Endothelial cell of umbilical vein (primary cell): Measurements from ENCODE around the gene SLC35F5. TPM values are rescaled to one million over a fixed set of nuclear protein-coding genes. Genes with fewer than 3 reads are reported as not detected.

Experiments
- BruUV-seq: library from RNA; stranded (reverse); fragments of 400-500 nt; replicated peaks from 2 replicates; lab custom pipeline; 2021; lab: Mats Ljungman, UMichigan
- CTCF ChIA-PET: fragments of 300-600, 350-600 bp; sonication (Branson Sonifier 250); formaldehyde crosslinking; loops from one replicate; lab custom pipeline; 2021; ENCODE audit warnings: antibody characterized with exemption, inconsistent platforms; lab: Charles Lee
- POLR2A ChIA-PET: fragments of 300-600, 350-600 bp; sonication (Branson Sonifier 250); formaldehyde crosslinking; loops from one replicate; lab custom pipeline; 2021; ENCODE audit warnings: antibody characterized with exemption, inconsistent platforms; lab: Charles Lee
- DNase-seq: peaks from one replicate; pipeline ENCODE4 v3.0.0-alpha.2; 2011; ENCODE audit warnings: low read depth, low spot score
- FAIRE-seq: peaks from 2 replicates; lab custom pipeline; 2011; peaks lifted over from hg19 to GRCh38; lab: Jason Lieb, UNC
- H2AFZ ChIP-seq: 2 replicates; pipeline ENCODE4 v1.6.0; 2012; ENCODE audit warnings: low read depth, low read length, control low read depth, inconsistent platforms
- H3K27ac ChIP-seq: 2 replicates; pipeline ENCODE4 v1.5.1; 2011; ENCODE audit warnings: low read depth, mild to moderate bottlenecking, control low read depth, low read length, moderate library complexity; ENCODE audit not compliant: insufficient read depth
- H3K27me3 ChIP-seq, 2 experiments: 2 replicates each; pipeline versions ENCODE4 v1.6.0 to v1.6.1; 2011; ENCODE audit warnings: low read length in 2 of 2, mixed read lengths in 1 of 2; ENCODE audit not compliant: control insufficient read depth in 2 of 2, insufficient read depth in 2 of 2
- H3K36me3 ChIP-seq, 2 experiments: 2 replicates in 1 of 2; 3 replicates in 1 of 2; pipeline ENCODE4 v1.5.1; 2011; ENCODE audit warnings: low read length in 2 of 2, mild to moderate bottlenecking in 1 of 2, moderate library complexity in 1 of 2; ENCODE audit not compliant: control insufficient read depth in 2 of 2, insufficient read depth in 2 of 2; ENCODE audit errors: extremely low read depth in 1 of 2
- H3K4me1 ChIP-seq: 3 replicates; pipeline ENCODE4 v1.5.1; 2011; ENCODE audit warnings: mild to moderate bottlenecking, low read length; ENCODE audit not compliant: control insufficient read depth, insufficient read depth; ENCODE audit errors: extremely low read depth
- H3K4me2 ChIP-seq: 2 replicates; pipeline ENCODE4 v1.6.1; 2011; ENCODE audit warnings: low read length, control low read depth, mixed read lengths; ENCODE audit not compliant: insufficient read depth
- H3K4me3 ChIP-seq, 3 experiments: fragments of 200-600 bp in 1 of 3; sonication (generic), shearing (Covaris generic) in 1 of 3; replicated peaks in 1 of 3; 2 replicates each; pipeline ENCODE4 v1.5.1; 2011 to 2016; ENCODE audit warnings: control low read depth in 3 of 3, low read length in 3 of 3, mild to moderate bottlenecking in 2 of 3, inconsistent platforms in 1 of 3, low read depth in 1 of 3, moderate library complexity in 1 of 3; ENCODE audit not compliant: insufficient read depth in 1 of 3
- H3K79me2 ChIP-seq: 2 replicates; pipeline ENCODE4 v1.6.0; 2012; ENCODE audit warnings: low read length, inconsistent platforms; ENCODE audit not compliant: control insufficient read depth, insufficient read depth
- H3K9ac ChIP-seq: replicated peaks from 2 replicates; pipeline ENCODE3; 2011; ENCODE audit warnings: low read length, control low read depth; ENCODE audit not compliant: insufficient read depth; ENCODE audit errors: extremely low read depth
- H3K9me1 ChIP-seq: replicated peaks from 3 replicates; pipeline ENCODE4 v1.6.0; 2011; ENCODE audit warnings: mild to moderate bottlenecking, low read length; ENCODE audit not compliant: control insufficient read depth, insufficient read depth; ENCODE audit errors: extremely low read depth
- H3K9me3 ChIP-seq: replicated peaks from 2 replicates; pipeline ENCODE4 v1.5.1; 2012; ENCODE audit warnings: low read length, inconsistent platforms; ENCODE audit not compliant: control insufficient read depth, insufficient read depth
- H4K20me1 ChIP-seq: replicated peaks from 2 replicates; pipeline ENCODE3; 2011; ENCODE audit warnings: mild to moderate bottlenecking, low read length; ENCODE audit not compliant: control insufficient read depth, insufficient read depth; ENCODE audit errors: extremely low read depth
- CTCF ChIP-seq, 2 donors: IDR thresholded peaks; 1 replicate in 1 of 2; 2 replicates in 1 of 2; pipeline ENCODE4 v1.5.1; 2011; ENCODE audit warnings: low read length in 2 of 2, mild to moderate bottlenecking in 2 of 2, moderate library complexity in 2 of 2, control low read depth in 1 of 2, inconsistent platforms in 1 of 2, low read depth in 1 of 2; ENCODE audit not compliant: insufficient read depth in 1 of 2; ENCODE audit errors: extremely low read depth in 1 of 2
- EZH2 ChIP-seq: IDR thresholded peaks from 2 replicates; pipeline ENCODE4 v1.6.1; 2012; ENCODE audit warnings: borderline replicate concordance, low read depth, mild to moderate bottlenecking, moderate library complexity, low read length, inconsistent platforms; ENCODE audit not compliant: severe bottlenecking
- FOS ChIP-seq: IDR thresholded peaks from 2 replicates; pipeline ENCODE4 v1.6.1; 2011; ENCODE audit warnings: mild to moderate bottlenecking, low read length, moderate library complexity, borderline replicate concordance; ENCODE audit not compliant: insufficient read depth
- GATA2 ChIP-seq: IDR thresholded peaks from 2 replicates; pipeline ENCODE4 v1.7.0; 2011; ENCODE audit warnings: low read depth, mild to moderate bottlenecking, moderate library complexity, mixed read lengths, low read length; ENCODE audit not compliant: insufficient read length, insufficient read depth
- JUN ChIP-seq: IDR thresholded peaks from 2 replicates; pipeline ENCODE4 v1.6.1; 2011; ENCODE audit warnings: borderline replicate concordance, low read depth; ENCODE audit not compliant: insufficient read length, insufficient read depth
- MYC ChIP-seq: IDR thresholded peaks from one replicate; pipeline ENCODE4 v1.6.1; 2011; ENCODE audit warnings: mild to moderate bottlenecking, low read depth, low read length
- POLR2A ChIP-seq: IDR thresholded peaks from 2 replicates; pipeline ENCODE4 v1.6.1; 2012; ENCODE audit warnings: low read depth, mild to moderate bottlenecking, control low read depth, low read length
- POLR2AphosphoS5 ChIP-seq: IDR thresholded peaks from 2 replicates; pipeline ENCODE4 v1.6.1; 2012; ENCODE audit warnings: low read depth, mild to moderate bottlenecking, control low read depth, low read length, moderate library complexity; ENCODE audit not compliant: insufficient read depth
- dilution Hi-C: fragments of 300-500 bp; cut with MboI; formaldehyde crosslinking; loops from one replicate; pipeline ENCODE4 v1.15.0; 2019; ENCODE audit warnings: low sequenced_read_pairs; ENCODE audit not compliant: extremely low pct_ligation_motif_present
- intact Hi-C: fragments of 100-400 bp; cut with micrococcal nuclease; formaldehyde crosslinking; loops from one replicate; pipeline ENCODE4 v1.10.0; 2022
- polyA plus RNA-seq, 4 experiments: library from polyadenylated mRNA; depleted of rRNA in 3 of 4; stranded (reverse) in 3 of 4; unstranded in 1 of 4; fragments of >200 nt; gene quantifications; 2 replicates each; pipeline versions ENCODE4 v1.2.1 to v1.2.3, GENCODE V29; 2011 to 2012; ENCODE audit warnings: missing spikeins in 1 of 4
- total RNA-seq: library from RNA; stranded (reverse); gene quantifications from 2 replicates; pipeline ENCODE4 v1.2.3, GENCODE V29; 2021
- TF ChIP-seq, protein P1 (sequence below): IDR thresholded peaks from 2 replicates; pipeline ENCODE4 v1.6.1; 2011; ENCODE audit not compliant: insufficient read depth, insufficient read length

The SLC35F5 gene
- total and polyA plus RNA-seq, 2 donors (not counting 3 experiments of a cell fraction or from before 2014, with no cell fraction given), result 22.4 to 51.1 TPM

DNA sequence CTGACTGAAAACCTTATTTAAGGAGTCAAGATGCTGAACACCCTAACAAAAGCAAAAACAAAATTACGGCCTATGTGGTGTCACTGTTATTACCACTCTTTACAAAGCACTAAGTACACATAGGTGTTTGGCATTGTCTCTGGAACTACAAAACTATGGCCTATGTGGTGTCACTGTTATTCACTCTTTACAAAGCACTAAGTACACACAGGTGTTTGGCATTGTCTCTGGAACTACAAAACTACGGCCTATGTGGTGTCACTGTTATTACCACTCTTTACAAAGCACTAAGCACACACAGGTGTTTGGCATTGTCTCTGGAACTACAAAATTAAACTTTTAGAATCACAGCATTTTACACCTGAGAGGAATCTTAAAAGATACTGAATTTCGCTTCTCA lies 47.4 kb downstream of the SLC35F5 start:
- ChIA-PET CTCF (interaction anchor here (2.8 kb wide), 1 partner anchor 10 kb away, joined by 9 read pairs; no protein-coding TSS in a partner anchor), POLR2A (no interaction called here)
- no peaks in the 10 kb centered on the region for H3K79me2 ChIP-seq
- peaks cover 6% of the 10 kb centered on the region in 2 experiments for H3K36me3 ChIP-seq
- no peaks in the 10 kb centered on the region for H3K27me3 ChIP-seq
- TF ChIP-seq, protein P1, sequence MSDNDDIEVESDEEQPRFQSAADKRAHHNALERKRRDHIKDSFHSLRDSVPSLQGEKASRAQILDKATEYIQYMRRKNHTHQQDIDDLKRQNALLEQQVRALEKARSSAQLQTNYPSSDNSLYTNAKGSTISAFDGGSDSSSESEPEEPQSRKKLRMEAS, result no peak
- no peak for TF ChIP-seq GATA2
- no peak for TF ChIP-seq POLR2AphosphoS5
- TF ChIP-seq POLR2A, result no peak
- TF ChIP-seq CTCF (IDR thresholded peaks at IDR 0.05; ENCODE audit: extremely low read depth in 1 of 2, insufficient read depth in 1 of 2, low read depth in 1 of 2, low read length in 2 of 2), result no peak
- no peak for TF ChIP-seq JUN
- no peak for TF ChIP-seq FOS
- TF ChIP-seq EZH2, result no peak
- TF ChIP-seq MYC, result no peak
- no peak overlapping the region for H2AFZ ChIP-seq
- H3K9me3 ChIP-seq, result no peaks in the 10 kb centered on the region
- no peaks in the 10 kb centered on the region for H3K9me1 ChIP-seq
- no peak overlapping the region for H3K27ac ChIP-seq
- H3K9ac ChIP-seq, result no peak overlapping the region
- intact Hi-C loops, result no loop called here
- no peak overlapping the region for H3K4me2 ChIP-seq
- DNase-seq (no peak), FAIRE-seq (no peak)
- no TSS peak for BruUV-seq
- H3K4me1 ChIP-seq, result no peaks in the 10 kb centered on the region
- dilution Hi-C loops, result no loop called here
- H4K20me1 ChIP-seq, result no peaks in the 10 kb centered on the region
- no peak overlapping the region for H3K4me3 ChIP-seq
